CD4-positive, alpha-beta T cell treated with Interleukin-12 subunit alpha and Interleukin-12 subunit beta, for 1 hour (primary cell): ENCODE results near the gene FZD7.
A peak's percentile ranks its signal among the peaks of the same experiment; 100 is the strongest.

ENCODE experiments used
- DNase-seq: peaks from one replicate; pipeline ENCODE4 v3.0.0-alpha.2; 2020

The FZD7 gene

GRCh38 chr2:202014759-202015211 lies 18.9 kb upstream of the FZD7 start:
- DNase-seq = no peak

- no peak for DNase-seq
Measured at GRCh38 chr2:202015471-202015870, 18.2 kb upstream of the FZD7 start.

- DNase-seq = no peak
Measured at GRCh38 chr2:202016579-202017227, 17.0 kb upstream of the FZD7 start.

- no peak for DNase-seq
Measured at GRCh38 chr2:202017940-202018339, 15.7 kb upstream of the FZD7 start.

- no peak for DNase-seq
Measured at GRCh38 chr2:202018950-202019349, 14.7 kb upstream of the FZD7 start.

GRCh38 chr2:202019689-202020450 lies 13.8 kb upstream of the FZD7 start:
- no peak for DNase-seq

- DNase-seq = no peak
Measured at GRCh38 chr2:202022755-202023154, 10.9 kb upstream of the FZD7 start.

- DNase-seq = no peak
Measured at GRCh38 chr2:202023198-202023903, 10.3 kb upstream of the FZD7 start.

- no peak for DNase-seq
Measured at GRCh38 chr2:202023904-202024266, 9.8 kb upstream of the FZD7 start.

- no peak for DNase-seq
Measured at GRCh38 chr2:202024871-202025270, 8.8 kb upstream of the FZD7 start.

- no peak for DNase-seq
Measured at GRCh38 chr2:202025816-202026215, 7.8 kb upstream of the FZD7 start.

GRCh38 chr2:202026507-202026906 lies 7.1 kb upstream of the FZD7 start:
- no peak for DNase-seq

GRCh38 chr2:202030691-202031090 lies 3.0 kb upstream of the FZD7 start:
- no peak for DNase-seq

GRCh38 chr2:202031246-202031951 lies 2.3 kb upstream of the FZD7 start:
- no peak for DNase-seq

GRCh38 chr2:202032846-202033316 lies 774 bp upstream of the FZD7 start:
- DNase-seq = peak; percentile 29

- peak; percentile 19 for DNase-seq
Measured at GRCh38 chr2:202034249-202035088, 814 bp downstream of the FZD7 start.

GRCh38 chr2:202035089-202035940 lies 1.7 kb downstream of the FZD7 start:
- DNase-seq = peak; percentile 20

- DNase-seq = no peak
Measured at GRCh38 chr2:202035941-202036372, 2.3 kb downstream of the FZD7 start.

- DNase-seq = no peak
Measured at GRCh38 chr2:202036601-202037037, 3.0 kb downstream of the FZD7 start.

GRCh38 chr2:202037086-202037485 lies 3.4 kb downstream of the FZD7 start:
- no peak for DNase-seq
